Superior temporal gyrus (tissue), 1 donor: ENCODE data around the gene PRPF6.

ENCODE experiments used
- DNase-seq: peaks from one replicate; pipeline ENCODE4 v3.0.0-alpha.2; 2016; ENCODE audit errors: extremely low spot score

PRPF6 gene

DNA sequence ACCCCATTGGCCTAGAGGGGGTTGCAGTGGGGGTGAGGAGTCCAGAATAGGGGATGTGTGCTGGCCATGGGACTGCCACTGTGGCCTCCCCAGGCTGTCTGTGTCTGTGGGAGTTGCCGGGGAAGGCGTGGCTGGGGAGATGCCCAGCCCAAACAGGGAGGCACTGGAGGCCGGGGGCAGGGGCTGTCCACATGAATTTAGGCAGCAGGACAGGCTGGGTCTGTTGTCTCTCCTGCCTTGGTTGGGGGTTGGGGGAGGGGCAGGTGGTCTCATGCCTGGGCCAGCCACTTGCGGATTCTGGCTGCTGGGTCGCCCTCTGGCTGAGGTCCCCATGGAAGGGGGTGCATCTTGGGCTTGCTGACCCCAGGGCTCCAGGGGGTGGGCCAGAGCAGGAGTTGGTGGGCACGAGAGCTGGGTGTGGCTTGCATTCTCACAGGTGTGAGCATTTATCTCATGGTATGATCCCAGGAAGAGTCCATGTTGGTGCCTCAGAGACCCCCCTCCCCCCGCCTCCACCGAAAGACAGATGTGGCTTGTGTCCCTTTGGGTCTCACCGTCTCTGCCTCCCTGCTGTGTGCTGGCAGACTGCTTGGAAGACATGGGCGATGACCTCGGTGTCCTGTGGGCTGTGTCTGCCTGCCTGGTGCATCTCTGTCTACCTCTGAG, 64.5 kb downstream of the PRPF6 start:
- no peak for DNase-seq

DNA sequence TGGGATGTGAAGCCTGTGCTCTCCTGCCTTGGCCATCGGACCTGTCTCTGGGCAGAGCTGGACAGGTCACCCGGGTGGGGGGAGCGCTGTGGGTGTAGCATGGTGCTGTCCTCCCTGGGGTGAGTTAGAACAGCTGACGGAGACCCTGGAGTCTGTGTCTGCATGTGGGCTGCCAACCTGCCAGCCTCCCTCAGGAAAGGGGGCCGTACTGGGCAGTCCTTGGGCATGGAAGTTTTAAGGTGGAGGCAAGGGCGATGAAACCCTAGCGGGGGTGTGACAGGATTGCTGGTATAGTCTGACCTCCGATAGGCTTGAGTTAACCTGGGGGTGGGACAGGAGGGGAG, 66.1 kb downstream of the PRPF6 start:
- no peak for DNase-seq

DNA sequence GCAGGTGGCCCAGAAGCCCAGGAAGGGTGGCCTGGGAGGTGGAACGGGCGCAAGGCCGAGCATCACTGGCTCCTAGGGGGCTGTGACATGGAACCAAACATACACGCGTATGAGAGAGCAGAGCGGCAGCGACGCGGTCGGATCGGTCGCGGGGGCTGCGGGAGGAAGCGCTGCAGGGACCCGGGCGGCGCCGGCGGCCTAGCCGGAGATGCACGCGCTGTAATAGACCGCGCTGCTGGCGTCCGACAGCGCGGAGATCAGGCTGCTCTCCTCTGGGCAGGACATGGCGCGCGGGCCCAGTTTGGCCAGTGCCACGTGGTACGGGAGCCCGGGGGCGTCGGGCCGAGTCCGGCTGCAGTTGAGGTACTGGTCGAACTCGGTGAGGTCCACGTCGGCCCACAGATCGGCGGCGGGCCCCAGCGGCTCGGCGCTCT, 67.1 kb downstream of the PRPF6 start:
- no peak for DNase-seq

DNA sequence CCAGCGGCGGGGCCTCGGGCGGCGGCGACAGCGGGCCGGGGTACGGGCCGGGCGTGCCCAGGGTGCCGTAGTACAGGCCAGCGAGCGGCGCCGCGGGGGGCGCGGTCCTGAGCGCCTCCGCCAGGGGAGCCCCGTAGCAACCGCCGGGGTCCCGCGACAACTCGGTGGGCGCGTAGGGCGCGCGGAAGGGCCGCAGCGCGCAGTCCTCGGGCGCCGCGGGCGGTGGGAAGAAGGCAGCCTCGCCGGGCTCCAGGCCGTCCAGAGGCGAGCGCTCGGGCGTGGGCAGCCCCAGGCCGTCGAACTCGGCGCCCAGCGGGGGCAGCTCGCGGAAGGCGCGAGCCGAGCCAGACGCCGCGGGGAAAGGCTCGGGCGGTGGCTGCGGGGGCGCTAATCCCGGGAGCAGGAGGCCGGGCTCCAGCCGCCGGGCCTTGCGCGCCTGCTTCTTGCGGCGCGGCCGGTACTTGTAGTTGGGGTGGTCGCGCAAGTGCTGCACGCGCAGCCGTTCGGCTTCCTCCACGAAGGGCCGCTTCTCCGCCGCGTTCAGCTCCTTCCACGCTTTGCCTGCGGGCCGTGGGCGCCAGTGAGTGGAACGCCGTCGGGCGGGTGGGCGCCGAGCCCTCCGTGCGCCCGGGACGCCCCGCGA, 67.6 kb downstream of the PRPF6 start:
- DNase-seq = no peak

DNA sequence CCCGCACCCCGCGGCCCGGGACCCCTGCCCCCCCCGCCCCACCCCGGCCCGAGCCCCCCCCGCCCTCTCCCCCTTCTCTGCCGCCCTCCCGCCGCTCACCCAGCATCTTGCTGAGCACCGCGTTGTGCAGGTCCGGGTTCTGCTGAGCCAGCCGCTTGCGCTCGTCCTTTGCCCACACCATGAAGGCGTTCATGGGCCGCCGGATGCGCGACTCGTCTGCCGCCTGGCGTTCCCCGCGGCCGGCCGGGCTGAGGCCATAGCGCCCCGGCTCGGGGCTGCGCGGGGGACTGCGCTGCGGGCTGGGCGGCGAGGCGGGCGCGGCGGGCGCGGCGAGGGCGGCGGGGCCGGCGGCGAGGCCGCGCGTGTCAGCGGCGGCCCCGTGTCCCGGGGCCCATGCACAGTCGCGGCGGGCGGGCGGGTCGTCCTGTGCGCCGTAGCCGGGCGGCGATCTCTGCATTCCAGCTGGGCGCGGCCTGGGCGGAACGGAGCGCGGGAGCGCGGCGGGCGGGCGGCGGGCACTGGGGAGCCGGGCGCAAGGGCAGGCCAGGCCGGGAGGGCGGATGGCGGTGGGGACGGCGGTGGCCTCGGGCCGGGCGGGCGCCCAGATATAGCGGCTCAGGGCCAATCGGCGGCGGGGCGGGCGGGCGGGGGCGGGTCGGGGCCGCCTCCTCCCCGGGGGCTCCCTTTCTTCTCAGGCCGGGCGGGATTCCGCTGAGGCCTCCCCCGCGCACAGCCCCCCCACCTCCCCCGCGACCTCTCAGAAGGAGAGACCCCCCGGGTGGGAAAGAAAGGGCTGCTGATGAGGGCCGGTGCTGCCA, 68.3 kb downstream of the PRPF6 start, which contains the start of gene SOX18:
Gene SOX18 (minus strand): TSS at position 580 of the 818 bp plus-strand sequence. CDS start 123 bp downstream, at position 457.
- no peak for DNase-seq

DNA sequence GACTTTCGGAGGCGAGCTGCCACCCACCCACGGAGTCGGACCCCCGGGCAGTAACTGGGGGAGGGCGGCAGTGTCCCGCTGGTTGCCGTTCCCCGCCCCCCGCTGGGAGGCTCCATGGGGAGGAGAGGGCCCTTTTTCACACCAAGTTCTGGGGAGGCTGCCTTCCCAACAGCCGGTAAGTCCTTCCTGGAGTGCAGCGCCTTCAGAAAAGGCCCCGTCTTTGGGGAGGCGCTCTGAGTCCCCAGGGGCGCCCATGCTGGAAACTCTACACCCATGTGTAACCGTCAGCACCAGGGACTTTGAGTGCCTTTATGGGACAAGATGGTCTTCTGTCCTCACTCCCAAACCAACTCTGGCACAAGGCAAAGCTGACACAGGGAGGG, 68.9 kb downstream of the PRPF6 start:
- no peak for DNase-seq

DNA sequence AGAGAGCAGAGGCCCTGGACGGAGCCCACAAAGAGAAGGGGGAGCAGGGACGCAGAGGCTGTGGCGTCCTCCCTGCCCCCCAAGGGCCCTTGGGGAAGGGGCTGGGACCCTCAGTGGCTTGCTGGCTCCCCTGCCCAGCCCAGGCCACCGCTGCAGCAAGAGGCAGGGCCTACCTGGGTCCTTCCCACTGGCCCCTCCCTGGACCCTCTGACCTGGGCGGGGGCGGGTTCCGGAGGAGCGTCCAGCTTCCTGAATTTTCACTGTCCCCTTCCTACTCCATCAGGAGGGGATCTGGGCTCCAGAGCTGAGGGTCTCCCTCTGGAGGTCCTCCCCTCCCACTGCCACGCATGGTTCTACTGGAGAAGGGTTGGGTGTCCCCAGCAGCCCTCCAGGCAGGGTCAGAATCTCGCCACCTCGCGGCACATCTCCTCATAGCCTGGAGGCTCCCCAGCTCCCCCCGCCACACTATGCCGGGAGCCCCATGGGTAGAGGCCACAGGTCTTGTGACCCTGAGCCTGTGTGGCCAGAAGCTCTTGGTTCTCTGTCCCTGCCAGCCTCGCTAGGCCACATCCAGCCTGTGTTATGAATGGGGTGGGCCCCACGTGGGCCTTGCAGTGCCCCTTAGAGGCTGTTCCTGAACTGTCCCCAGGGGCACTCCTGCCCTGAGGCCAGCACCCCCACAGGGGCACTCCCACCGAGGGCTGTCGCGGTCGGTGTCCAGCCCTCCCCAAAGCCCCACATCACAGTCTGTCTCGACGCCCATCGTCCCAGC, 69.5 kb downstream of the PRPF6 start:
- DNase-seq = no peak

DNA sequence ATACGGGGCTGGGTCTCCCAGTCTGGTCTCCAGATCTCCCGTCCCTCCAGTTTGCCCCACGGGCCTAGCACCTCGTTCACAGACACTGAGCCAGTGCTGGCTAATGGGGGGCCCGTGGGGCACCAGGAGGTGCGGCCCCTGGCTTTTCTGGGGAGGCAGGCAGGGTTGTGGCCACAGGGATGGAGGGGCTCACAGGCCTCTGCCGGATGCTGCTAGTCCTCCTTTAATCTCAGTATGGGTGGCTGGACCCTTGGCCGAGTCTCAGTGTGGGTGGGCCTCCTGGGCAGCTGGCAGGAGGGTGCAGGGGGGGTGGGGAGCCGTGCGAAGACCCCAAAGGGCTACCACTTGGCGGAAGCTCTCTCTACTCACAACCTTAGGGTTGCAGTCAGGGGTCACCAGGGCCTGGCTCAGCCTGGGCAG, 70.1 kb downstream of the PRPF6 start:
- no peak for DNase-seq

DNA sequence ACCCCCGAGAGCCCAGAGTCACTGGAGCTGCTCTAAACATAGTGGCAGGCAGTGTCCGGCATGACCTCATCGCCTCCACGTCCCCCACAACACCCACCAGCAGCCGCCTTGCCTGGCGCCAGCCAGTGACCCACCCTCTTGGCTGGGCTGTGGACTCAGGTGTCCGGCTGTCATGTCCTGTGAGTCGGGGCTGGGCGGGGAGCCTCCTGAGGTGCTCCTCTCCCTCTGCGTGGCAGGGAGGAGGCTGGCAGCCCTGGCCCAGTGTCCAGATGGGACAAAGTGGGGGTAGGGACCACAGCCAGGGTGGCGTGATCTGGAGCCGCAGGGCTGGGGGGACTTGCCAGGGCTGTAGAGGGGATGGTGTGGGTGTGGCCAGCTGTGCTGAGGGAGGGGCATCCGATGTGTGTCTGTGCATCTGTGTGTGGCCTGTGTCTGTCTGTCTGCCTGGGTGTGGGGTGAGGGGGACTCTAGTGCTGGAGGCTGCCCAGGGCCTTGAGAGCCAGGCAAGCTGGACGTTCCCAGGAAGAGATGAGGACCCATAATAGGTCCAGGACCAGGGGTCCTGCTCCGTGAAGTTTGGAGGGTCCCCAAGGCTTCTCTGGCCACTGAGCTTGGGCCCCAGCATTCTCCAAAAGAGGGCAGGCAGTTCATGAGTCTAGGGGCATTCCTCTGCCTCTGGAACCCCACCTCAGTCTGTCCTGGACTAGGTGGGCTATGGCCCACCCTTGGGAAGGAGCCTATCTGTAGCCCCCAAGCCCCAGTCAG, 70.8 kb downstream of the PRPF6 start:
- no peak for DNase-seq

DNA sequence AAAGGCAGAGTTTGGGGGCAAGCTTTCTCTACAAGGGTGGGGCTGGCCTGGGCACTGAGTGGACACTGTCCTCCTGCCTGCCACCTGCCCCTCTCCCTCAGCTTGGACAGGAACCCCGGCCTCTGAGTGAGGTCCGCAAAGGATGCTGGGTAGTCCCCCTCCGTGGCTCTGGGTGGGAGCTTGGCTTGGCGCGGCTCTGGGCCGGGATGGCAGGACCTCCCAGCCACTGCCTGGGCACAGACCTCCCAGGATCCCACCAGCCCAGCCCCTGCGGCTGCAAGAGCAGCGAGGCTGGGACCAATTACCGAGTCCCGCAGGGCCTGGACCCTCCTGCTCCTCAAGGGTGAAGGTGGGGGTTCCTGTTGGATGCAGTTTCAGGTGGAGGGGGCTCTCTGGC, 71.4 kb downstream of the PRPF6 start:
- DNase-seq = no peak

DNA sequence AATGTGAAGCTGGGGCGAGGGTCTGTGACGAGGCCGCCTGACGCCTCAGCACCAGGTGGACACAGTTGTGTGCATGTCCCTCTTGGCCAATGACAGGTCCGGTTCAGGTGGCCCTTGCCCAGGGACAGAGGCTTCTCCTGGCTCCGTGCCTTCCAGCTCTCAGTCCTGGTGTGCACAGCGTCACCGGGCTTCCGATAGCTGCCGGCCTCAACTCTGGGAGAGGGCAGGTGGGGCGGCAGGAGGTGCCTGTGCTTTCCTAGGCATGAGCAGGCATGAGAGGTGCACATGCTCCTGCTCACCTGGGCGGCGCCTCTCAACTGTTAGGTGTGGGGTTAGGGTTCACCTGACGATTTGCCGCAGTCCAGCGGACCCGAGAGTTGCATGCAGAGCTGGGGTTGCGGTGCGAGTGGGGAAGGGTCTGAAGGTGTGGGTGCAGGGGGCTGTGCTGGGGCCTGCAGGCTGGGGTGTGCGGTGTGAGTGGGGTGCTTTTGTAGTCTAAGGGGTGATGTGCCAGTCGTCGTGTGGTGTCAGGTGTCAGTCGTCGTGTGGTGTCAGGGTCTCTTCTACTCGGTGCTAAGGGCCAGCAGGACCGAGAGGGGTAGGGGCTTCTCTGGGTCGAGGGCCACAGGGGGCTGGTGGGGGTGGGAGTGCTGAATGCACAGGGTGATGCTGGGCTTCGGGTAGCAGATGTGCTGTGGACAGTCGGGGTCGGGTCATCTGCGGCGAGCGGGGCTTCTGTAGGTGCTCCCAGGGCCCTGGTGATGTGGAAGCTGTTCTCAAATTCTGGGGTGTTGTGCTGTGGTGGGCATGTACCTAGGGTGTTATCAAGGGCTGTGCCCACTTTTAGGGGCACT, 72.3 kb downstream of the PRPF6 start:
- no peak for DNase-seq

DNA sequence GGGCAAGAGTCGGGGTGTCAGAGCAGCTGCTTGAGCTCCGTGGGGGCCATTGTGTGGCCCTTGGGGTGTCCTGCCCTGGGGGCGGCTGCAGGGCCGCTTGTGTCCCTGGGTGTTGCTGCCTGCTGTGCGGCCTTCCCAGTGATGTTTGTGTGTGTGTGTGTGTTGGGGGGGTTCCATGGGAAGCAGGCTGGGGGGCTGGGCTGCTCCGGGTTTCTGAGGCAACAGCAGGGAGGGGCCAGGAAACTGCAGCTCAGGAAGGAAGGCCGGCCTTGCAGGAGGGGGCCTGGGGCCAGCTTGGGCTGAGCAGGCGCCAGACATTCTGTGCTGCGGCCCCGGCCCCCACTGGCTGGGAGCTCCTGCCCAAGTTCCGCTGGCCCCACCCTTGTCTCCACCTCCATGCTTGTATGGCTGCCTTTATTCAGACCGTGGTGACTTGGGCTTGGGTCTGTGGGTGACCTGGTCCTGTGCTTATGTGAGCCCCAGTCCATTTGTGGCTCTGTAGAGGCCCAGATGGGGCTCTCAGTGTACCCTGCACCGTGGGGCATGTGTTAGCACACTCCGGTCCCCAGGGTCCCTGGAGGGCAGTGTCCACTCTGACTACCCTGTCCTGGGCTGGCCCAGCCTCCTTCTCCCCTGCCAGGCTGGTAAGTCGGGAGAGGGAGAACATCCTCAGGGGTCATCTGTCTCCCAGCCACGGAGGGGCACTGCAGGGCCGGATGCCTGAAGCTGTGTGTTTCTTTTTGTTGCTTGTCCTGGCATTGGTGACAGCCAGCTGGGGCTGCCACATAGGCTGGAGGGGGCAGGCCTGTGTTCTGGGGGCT, 73.1 kb downstream of the PRPF6 start:
- DNase-seq = no peak

DNA sequence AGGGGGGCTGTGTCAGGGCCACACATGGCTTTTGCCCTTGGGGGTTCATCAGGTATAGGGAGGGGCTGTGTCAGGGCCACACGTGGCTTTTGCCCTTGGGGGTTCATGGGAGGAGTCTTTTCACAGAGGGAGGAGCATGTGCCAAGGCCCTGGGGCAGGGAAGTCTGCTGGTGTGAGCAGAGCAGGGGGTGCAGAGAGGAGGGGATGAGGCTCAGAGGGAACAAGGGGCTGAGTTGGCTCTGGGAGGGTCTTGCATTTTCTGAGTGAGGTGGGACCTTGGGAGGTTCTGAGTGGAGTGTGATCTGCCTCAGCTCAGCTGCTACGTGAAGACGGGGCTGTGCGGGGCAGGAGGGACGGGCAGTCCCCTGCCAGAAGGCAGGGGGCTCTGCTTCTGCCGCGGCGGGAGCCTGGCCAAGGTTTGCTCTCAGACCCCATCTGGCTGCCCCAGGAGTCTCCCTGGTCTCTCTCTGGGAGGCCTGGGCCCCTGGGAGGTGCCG, 74.5 kb downstream of the PRPF6 start:
- no peak for DNase-seq

DNA sequence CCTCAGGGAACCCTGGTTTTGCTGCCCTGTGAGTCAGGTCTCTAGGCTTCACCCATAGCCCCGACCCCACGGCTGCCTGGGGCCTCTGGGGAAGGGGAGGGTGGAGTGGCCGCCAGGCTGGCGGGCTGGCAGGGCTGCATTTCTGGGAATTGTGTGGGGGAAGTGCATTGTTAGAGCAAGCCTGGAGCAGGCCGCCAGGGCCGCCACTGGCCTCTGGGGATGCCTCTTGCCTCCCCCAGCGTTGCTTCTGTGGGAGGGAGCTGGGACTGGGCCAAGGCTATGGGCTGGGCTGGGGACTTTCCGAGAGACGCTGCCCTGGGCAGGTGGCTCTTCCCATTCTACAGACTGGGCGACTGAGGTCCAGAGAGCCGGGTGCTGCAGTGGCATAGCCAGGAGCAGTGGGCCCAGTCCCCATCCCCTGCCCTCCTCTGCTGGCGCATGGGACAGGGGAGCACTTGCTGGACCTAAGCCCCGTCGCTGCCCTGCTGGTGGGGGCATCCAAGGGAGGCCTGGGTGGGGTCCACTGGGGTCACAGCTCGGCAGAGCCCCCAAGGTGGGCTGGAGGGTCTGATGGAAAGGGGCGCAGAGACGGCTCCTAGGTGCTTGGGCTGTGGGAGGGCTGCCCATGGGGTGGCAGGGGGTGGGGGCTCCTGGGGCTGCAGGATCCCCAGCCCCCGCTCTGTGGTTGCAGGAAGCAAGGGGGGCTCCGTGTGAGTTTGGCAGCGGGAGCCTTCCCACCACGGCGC, 75.1 kb downstream of the PRPF6 start:
- no peak for DNase-seq

DNA sequence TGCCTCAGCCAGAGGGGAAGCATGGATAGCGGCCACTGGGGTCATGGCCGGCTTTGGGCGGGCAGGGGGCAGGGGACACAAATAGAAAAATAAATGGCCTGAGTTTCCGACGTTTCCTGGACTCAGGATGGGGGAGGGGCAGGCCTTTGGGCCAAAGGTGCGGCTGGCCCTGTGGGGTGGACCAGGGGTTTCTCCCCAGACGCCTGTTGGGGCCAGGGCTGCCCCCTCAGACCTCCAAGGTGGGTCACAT, 75.6 kb downstream of the PRPF6 start:
- no peak for DNase-seq

DNA sequence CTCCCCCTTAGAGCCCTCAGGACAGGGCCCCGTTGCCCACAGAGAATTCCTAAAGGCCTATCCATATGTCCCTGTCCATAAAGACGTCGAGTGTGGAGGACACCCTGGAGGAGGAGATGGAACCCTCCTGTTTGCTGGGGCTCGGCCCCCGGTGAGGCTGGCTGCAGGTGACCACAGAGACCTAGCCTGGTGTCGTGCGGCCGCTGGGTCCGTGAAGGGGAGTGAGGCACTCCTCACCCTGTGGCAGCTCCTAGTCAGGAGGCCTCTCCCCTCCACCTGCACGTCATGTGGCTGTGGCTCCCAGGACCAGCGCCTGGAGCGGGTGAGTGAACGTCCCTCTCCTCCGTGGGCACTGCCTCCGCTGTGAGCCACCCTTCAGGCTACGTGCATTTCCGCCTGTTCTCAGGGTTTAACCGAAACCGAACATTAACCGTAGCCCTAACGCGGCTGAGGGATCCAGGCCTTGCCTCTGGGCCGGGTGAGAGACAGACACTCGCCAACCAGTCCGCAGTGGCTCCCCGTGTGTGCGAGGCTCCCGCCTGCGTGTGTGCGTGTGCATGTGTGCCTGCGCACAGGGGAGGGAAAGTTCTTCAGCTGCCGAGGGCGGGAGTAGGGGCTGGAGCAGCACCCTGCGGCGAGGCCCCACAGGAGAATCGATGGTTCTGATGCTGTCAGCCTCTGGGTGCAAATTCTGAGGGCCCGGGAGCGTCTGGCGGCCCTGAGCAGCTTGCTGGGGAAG, 76.1 kb downstream of the PRPF6 start:
- no peak for DNase-seq

DNA sequence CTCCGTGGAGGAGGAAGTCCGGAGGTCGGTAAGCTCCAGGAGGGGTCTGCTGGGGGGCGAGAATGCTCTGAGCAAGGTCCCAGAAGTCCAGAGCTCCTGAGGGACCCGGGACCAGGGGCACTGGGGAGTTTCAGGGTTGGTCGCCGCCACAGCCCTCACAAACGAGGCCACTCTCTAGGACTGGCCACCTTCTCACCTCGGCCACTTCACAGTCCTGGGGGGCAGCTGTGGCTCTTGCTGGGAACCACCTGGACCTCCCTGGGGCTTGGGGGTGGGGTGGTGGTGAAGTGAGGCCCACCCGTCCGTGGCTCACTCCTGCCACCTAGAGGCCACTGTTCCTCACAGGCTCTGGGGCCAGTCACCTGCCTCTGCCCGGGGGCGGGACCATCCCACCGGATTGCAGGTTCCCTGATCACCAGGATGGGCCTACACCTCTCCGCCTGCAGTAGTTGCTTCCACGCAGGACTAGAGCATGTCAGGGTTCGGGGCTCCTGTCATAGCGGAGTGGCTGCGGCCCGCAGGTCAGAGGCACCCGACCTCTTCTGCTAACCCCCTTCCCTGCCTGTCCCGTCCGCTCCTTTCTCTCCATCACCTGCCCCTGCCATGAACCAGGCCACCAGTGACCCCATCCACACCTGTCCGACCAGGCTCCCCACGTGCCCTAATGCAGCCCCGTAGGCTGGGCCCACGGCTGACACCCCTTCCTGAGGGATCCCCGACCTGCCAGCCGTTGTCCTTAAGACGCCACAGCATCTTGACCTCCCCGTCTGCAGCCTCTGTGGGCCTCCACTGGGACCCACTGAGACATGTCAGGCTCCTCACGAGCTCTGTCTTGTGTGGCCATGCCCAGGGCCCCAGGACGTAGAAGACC, 76.9 kb downstream of the PRPF6 start:
- DNase-seq = peak; percentile 43
